ENCODE measurements around the gene PPIH. TPM values are rescaled to one million over a fixed set of nuclear protein-coding genes. Genes with fewer than 3 reads are reported as not detected.
"Not testable (repeated sequence)": the region's sequence is repeated elsewhere in the genome, so short reads cannot be mapped to it uniquely, and the experiment has no call there.

PPIH gene
- total RNA-seq, 1 donor: 26.1 TPM

DNA sequence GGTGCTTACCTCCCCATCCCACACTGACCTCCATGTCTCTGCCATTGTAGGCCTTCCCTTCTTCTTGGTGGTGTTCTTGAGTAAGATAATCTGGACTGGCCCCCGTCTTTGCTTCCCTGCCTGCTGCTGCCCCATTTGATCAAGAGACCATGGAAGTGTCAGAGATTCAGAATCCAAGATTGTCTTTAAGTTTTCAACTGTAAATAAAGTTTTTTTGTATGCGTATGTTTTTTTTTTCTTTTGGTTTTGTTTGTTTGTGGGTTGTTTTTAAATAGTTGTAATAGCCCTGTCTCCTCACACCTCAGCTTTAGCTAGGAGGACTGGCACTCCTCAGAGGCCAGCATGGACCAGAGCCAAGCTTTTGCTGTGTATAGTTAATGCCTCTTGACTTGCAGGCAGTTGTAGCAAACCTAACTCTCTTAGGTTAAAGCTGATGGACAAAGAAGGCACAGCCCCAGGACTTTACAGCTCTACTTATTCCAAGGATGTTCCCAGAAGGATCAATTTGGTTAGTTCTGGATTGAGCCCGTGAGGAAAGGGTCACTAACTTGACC, 18.4 kb downstream of the PPIH start:
- no peaks in the 10 kb centered on the region for H3K27me3 ChIP-seq (ENCODE audit: insufficient read depth, low read length)
- no peaks in the 10 kb centered on the region for H3K9me3 ChIP-seq (ENCODE audit: low read depth, low read length)
- H3K4me3 ChIP-seq (ENCODE audit: low read length): no peak overlapping the region
- H3K4me1 ChIP-seq (ENCODE audit: insufficient read depth, low read length): peaks cover 10% of the 10 kb centered on the region

DNA sequence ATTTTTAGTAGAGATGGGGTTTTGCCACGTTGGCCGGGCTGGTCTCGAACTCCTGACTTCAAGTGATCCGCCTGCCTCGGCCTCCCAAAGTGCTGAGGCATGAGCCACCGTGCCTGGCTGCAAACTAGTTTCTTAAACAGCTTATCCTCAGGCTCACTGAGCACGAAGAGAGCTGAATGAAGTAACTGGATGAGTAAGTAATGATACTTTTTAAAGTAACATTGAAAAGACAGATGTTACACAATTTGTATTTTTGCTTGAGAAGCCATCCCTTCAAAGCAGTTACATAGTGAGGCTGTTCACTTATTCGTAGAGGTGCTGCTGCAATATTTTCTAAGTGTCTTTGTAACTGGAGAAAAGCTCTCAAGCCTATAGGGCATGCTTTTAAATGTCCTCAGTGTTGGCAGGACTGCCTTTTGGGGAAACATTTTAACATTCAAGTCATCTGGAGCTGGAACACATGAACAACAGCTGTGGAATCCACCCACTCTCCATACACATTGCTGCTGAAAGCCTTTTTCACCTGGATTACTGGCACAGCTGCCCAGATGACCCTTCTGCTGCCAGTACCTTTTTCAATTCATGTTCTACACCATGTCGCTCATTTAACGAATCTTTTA, 21.3 kb downstream of the PPIH start:
- Histone ChIP-seq H3K4me1 (ENCODE audit: insufficient read depth, low read length) (peaks cover 25% of the 10 kb centered on the region), H3K4me3 (ENCODE audit: low read length) (no peak overlapping the region), H3K9me3 (ENCODE audit: low read depth, low read length) (no peaks in the 10 kb centered on the region), H3K27me3 (ENCODE audit: insufficient read depth, low read length) (no peaks in the 10 kb centered on the region)

DNA sequence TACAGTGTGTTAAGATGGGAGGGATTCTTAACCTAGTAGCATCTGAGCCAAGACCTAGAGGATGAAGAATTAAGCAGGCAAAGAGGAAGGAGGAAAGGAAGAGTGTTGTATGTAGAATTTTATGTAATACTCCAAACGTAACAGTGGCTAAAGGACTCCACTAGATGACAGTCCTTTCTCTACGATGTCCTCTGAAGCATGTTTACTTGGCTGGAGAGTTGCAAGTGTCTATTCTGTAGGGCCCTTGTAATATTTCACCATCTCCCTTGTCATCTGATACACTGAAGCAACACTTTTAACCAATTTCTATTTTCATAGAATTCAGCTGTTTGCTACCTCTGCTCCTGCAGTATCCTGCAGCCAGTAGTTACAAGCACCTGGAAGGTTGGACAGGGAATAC, 21.8 kb downstream of the PPIH start:
- peaks cover 29% of the 10 kb centered on the region for H3K4me1 ChIP-seq (ENCODE audit: insufficient read depth, low read length)
- H3K9me3 ChIP-seq (ENCODE audit: low read depth, low read length): no peaks in the 10 kb centered on the region
- no peaks in the 10 kb centered on the region for H3K27me3 ChIP-seq (ENCODE audit: insufficient read depth, low read length)
- H3K4me3 ChIP-seq (ENCODE audit: low read length): no peak overlapping the region

DNA sequence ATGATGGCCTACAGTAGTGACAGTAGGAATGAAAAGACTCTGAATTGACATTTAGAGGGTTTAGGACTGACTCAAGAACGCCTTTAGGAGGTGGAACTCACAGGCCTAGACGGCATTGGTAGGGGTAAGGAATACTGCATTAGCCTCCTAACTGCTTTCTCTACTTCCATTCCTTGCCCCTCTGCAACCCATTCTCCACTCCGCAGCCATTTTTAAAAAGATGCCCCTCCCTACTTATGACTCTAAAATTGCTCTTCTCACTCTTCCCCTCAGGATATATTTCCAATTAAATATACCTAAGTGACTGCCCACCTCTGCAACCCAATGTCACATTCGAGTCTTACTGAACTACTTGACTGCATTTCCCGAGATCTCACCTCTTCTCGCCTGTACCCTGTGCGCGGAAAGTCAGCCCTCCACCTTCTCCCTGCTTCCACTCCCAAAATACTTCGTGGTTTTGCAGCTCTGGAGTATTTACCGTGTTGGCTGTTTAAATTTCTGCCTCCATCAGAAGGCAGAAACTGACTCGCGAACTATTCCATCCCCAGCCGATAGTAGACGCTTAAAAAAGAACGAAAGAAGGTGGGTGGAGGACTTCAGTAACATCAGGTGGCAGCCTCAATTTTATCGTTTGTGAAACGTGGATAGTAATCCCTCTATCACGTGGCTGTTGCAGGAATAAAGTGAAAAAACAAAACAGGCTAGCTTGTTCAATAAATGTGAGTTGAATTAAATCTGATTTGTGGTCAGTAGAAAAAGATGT, 22.9 kb downstream of the PPIH start:
- Histone ChIP-seq H3K27me3 (ENCODE audit: insufficient read depth, low read length) (no peaks in the 10 kb centered on the region), H3K9me3 (ENCODE audit: low read depth, low read length) (no peaks in the 10 kb centered on the region), H3K4me1 (ENCODE audit: insufficient read depth, low read length) (peaks cover 32% of the 10 kb centered on the region), H3K4me3 (ENCODE audit: low read length) (peak overlapping the region; percentile 74)

GRCh38 chr1:42681741-42682483, 23.7 kb downstream of the PPIH start, which contains the start of gene YBX1:
YBX1 (plus strand) TSS chr1:42682418; CDS start chr1:42682566, 148 bp downstream.
- Histone ChIP-seq H3K4me3 (ENCODE audit: low read length) (peak within 1 kb of the TSS; percentile 74), H3K4me1 (ENCODE audit: insufficient read depth, low read length) (peaks cover 38% of the 10 kb centered on the region), H3K9me3 (ENCODE audit: low read depth, low read length) (no peaks in the 10 kb centered on the region), H3K27me3 (ENCODE audit: insufficient read depth, low read length) (no peaks in the 10 kb centered on the region)

- not testable (repeated sequence) for H3K27me3 ChIP-seq (ENCODE audit: insufficient read depth, low read length); H3K9me3 ChIP-seq (ENCODE audit: low read depth, low read length)
- H3K4me3 ChIP-seq (ENCODE audit: low read length): peak overlapping the region; percentile 74
- H3K4me1 ChIP-seq (ENCODE audit: insufficient read depth, low read length): peaks cover 42% of the 10 kb centered on the region
Observed at GRCh38 chr1:42682484-42682738, 24.2 kb downstream of the PPIH start.

GRCh38 chr1:42682739-42683531, 24.7 kb downstream of the PPIH start:
- no peaks in the 10 kb centered on the region for H3K27me3 ChIP-seq (ENCODE audit: insufficient read depth, low read length)
- no peaks in the 10 kb centered on the region for H3K9me3 ChIP-seq (ENCODE audit: low read depth, low read length)
- H3K4me1 ChIP-seq (ENCODE audit: insufficient read depth, low read length): peaks cover 47% of the 10 kb centered on the region
- peak overlapping the region; percentile 74 for H3K4me3 ChIP-seq (ENCODE audit: low read length)

DNA sequence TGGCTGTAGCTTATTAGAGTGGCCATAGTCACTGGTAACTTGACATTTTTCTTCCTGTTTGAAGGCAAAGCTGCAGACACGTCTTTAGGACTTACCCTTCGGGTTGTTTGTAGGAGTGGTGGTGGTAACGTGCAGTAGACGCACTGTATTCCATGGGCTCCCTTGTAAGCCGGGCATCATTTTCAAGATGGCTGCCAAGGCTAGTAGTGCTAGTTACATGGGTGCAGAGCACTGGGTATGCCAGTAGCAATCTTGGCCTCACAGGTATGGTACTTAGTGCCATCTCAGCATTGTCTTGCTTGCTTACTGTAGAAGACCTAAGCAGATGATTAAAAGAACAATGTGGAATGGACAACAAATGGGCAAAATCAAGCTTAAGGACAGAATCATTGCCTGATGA, 25.9 kb downstream of the PPIH start:
- no peaks in the 10 kb centered on the region for H3K9me3 ChIP-seq (ENCODE audit: low read depth, low read length)
- no peaks in the 10 kb centered on the region for H3K27me3 ChIP-seq (ENCODE audit: insufficient read depth, low read length)
- H3K4me3 ChIP-seq (ENCODE audit: low read length): peak overlapping the region; percentile 1
- peaks cover 56% of the 10 kb centered on the region for H3K4me1 ChIP-seq (ENCODE audit: insufficient read depth, low read length)

- Histone ChIP-seq H3K4me3 (ENCODE audit: low read length) (no peak overlapping the region), H3K4me1 (ENCODE audit: insufficient read depth, low read length) (peaks cover 54% of the 10 kb centered on the region), H3K27me3 (ENCODE audit: insufficient read depth, low read length) (no peaks in the 10 kb centered on the region), H3K9me3 (ENCODE audit: low read depth, low read length) (no peaks in the 10 kb centered on the region)
Observed at GRCh38 chr1:42686418-42686817, 28.2 kb downstream of the PPIH start.

GRCh38 chr1:42689912-42690311, 31.7 kb downstream of the PPIH start:
- Histone ChIP-seq H3K4me3 (ENCODE audit: low read length) (no peak overlapping the region), H3K4me1 (ENCODE audit: insufficient read depth, low read length) (peaks cover 39% of the 10 kb centered on the region), H3K27me3 (ENCODE audit: insufficient read depth, low read length) (no peaks in the 10 kb centered on the region), H3K9me3 (ENCODE audit: low read depth, low read length) (no peaks in the 10 kb centered on the region)

GRCh38 chr1:42690477-42691156, 32.4 kb downstream of the PPIH start:
- H3K9me3 ChIP-seq (ENCODE audit: low read depth, low read length): no peaks in the 10 kb centered on the region
- H3K4me3 ChIP-seq (ENCODE audit: low read length): no peak overlapping the region
- H3K4me1 ChIP-seq (ENCODE audit: insufficient read depth, low read length): peaks cover 36% of the 10 kb centered on the region
- no peaks in the 10 kb centered on the region for H3K27me3 ChIP-seq (ENCODE audit: insufficient read depth, low read length)

- no peaks in the 10 kb centered on the region for H3K27me3 ChIP-seq (ENCODE audit: insufficient read depth, low read length)
- no peak overlapping the region for H3K4me3 ChIP-seq (ENCODE audit: low read length)
- no peaks in the 10 kb centered on the region for H3K9me3 ChIP-seq (ENCODE audit: low read depth, low read length)
- peaks cover 36% of the 10 kb centered on the region for H3K4me1 ChIP-seq (ENCODE audit: insufficient read depth, low read length)
Observed at GRCh38 chr1:42691157-42691498, 32.9 kb downstream of the PPIH start.

DNA sequence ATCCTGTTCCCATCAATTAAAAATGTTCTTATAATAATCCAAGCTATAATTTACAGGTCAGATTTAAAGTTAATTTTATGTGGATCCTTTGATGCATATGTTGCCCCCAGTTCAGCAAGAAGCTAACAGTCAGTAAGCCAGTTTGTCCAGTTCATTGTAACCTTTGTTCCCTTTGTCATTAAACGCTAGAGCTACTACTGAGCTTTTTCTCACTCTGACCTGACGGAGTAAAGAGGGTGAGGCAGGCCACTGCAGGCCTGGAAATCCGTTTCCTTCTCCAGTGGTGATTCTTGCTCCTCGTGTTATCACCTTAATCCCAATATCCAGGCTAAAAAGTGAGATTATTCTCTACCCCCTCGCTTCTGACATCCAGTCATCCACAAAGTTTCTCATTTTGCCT, 34.2 kb downstream of the PPIH start:
- Histone ChIP-seq H3K4me1 (ENCODE audit: insufficient read depth, low read length) (peaks cover 25% of the 10 kb centered on the region), H3K27me3 (ENCODE audit: insufficient read depth, low read length) (no peaks in the 10 kb centered on the region), H3K9me3 (ENCODE audit: low read depth, low read length) (no peaks in the 10 kb centered on the region), H3K4me3 (ENCODE audit: low read length) (no peak overlapping the region)

DNA sequence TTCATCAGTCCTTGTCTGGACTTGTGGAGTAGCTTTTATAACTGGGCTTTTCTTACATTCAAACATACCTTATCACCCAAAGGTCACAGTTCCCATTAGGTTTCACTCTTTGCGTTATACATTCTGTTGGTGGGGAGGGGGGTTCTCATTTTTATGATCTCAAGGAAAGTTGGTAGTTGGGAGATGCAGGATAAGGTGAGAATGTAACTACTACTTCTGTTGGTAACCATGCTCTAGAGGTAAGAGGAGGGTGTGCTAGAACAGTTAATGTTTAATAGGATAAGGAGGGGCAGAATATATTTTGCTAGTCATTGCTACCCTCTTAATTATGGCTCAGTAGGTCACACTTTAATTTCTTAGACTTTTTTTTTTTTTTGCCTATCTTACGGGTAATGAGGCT, 34.7 kb downstream of the PPIH start:
- Histone ChIP-seq H3K4me1 (ENCODE audit: insufficient read depth, low read length) (peaks cover 21% of the 10 kb centered on the region), H3K9me3 (ENCODE audit: low read depth, low read length) (no peaks in the 10 kb centered on the region)

More for the DNA sequence above, 34.7 kb downstream of the PPIH start:
- H3K4me3 ChIP-seq (ENCODE audit: low read length): no peak overlapping the region
- no peaks in the 10 kb centered on the region for H3K27me3 ChIP-seq (ENCODE audit: insufficient read depth, low read length)

All from mononuclear cell (primary cell).